ENCODE measurements around the gene ATP8A2.

DNA sequence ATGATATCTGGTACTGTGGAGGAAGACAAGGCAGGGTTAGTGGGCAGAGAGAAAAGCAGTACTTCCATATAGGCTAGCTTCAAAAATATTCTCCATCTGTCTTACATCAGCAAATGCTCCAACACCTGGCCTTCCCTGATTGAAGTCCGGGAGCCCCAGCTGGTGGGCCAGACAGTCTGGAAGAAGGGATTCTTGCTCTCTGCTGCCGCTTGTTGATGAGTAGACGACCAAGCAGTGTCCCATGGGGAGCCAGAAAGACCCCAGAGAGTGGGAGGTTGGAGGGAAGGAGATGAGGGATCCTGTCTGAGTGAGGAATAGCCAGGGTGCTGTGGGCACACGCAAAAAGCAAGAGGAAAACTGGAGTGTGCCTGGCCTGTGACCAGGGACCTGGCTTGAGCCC lies 95.1 kb downstream of the ATP8A2 start:
- TF ChIP-seq CTCF (IDR thresholded peaks at IDR 0.05; ENCODE audit: low read length): no peak
- no peak for TF ChIP-seq EZH2 (optimal IDR thresholded peaks at IDR 0.05; ENCODE audit: low read depth, low read length)

All from MM.1S (cell line).